ENCODE measurements around the gene MDC1.

GRCh38 chr6:30717129-30717844, at the start of gene MDC1:
- TF ChIP-seq, protein P1, sequence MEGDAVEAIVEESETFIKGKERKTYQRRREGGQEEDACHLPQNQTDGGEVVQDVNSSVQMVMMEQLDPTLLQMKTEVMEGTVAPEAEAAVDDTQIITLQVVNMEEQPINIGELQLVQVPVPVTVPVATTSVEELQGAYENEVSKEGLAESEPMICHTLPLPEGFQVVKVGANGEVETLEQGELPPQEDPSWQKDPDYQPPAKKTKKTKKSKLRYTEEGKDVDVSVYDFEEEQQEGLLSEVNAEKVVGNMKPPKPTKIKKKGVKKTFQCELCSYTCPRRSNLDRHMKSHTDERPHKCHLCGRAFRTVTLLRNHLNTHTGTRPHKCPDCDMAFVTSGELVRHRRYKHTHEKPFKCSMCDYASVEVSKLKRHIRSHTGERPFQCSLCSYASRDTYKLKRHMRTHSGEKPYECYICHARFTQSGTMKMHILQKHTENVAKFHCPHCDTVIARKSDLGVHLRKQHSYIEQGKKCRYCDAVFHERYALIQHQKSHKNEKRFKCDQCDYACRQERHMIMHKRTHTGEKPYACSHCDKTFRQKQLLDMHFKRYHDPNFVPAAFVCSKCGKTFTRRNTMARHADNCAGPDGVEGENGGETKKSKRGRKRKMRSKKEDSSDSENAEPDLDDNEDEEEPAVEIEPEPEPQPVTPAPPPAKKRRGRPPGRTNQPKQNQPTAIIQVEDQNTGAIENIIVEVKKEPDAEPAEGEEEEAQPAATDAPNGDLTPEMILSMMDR (IDR thresholded peaks at IDR 0.05; ENCODE audit: low read depth, low read length, poor library complexity, severe bottlenecking): no peak
- TF ChIP-seq EZH2phosphoT487 (IDR thresholded peaks at IDR 0.05; ENCODE audit: borderline replicate concordance, low read length): no peak

All from DOHH2 (cell line).